H1 (cell line): ENCODE measurements around the gene PAEP. TPM values are rescaled to one million over a fixed set of nuclear protein-coding genes. Genes with fewer than 3 reads are reported as not detected.

Experiments used
- CTCF ChIA-PET: fragments of 300-600 bp; sonication (Branson Sonifier 250); formaldehyde crosslinking; loops from one replicate; lab custom pipeline; 2021; ENCODE audit not compliant: partially characterized antibody; lab: Charles Lee
- POLR2A ChIA-PET: fragments of 300-600 bp; sonication (Branson Sonifier 250); formaldehyde crosslinking; loops from one replicate; lab custom pipeline; 2021; ENCODE audit warnings: inconsistent platforms; ENCODE audit not compliant: partially characterized antibody; lab: Charles Lee
- DNase-seq, 2 experiments: peaks; one replicate each; pipeline versions ENCODE4 v3.0.0 to v3.0.0-alpha.2; 2010 to 2022; ENCODE audit warnings: low spot score in 2 of 2, low read depth in 1 of 2, mixed read lengths in 1 of 2
- FAIRE-seq: peaks from 2 replicates; lab custom pipeline; 2011; peaks lifted over from hg19 to GRCh38; lab: Jason Lieb, UNC
- H2AFZ ChIP-seq: 2 replicates; pipeline ENCODE4 v1.8.1; 2012; ENCODE audit warnings: low read length, inconsistent platforms
- H2AK5ac ChIP-seq: 2 replicates; pipeline ENCODE4 v1.6.1; 2013; ENCODE audit warnings: low read depth, low read length
- H2BK120ac ChIP-seq: replicated peaks from 2 replicates; pipeline ENCODE3; 2013; ENCODE audit warnings: low read depth, low read length, inconsistent platforms
- H2BK12ac ChIP-seq: 2 replicates; pipeline ENCODE4 v1.6.1; 2013; ENCODE audit warnings: low read depth, low read length
- H2BK15ac ChIP-seq: 2 replicates; pipeline ENCODE4 v1.6.1; 2013; ENCODE audit warnings: low read length
- H2BK20ac ChIP-seq: 2 replicates; pipeline ENCODE4 v1.6.1; 2013; ENCODE audit warnings: low read length
- H2BK5ac ChIP-seq: 2 replicates; pipeline ENCODE4 v1.6.1; 2013; ENCODE audit warnings: low read depth, low read length
- H3K14ac ChIP-seq: 2 replicates; pipeline ENCODE4 v1.6.1; 2013; ENCODE audit warnings: inconsistent platforms; ENCODE audit not compliant: insufficient read length
- H3K18ac ChIP-seq: 2 replicates; pipeline ENCODE4 v1.6.1; 2013; ENCODE audit warnings: low read length; ENCODE audit errors: extremely low read depth
- H3K23ac ChIP-seq: 2 replicates; pipeline ENCODE4 v1.6.1; 2013; ENCODE audit warnings: inconsistent platforms; ENCODE audit not compliant: insufficient read length
- H3K23me2 ChIP-seq: 2 replicates; pipeline ENCODE4 v1.6.1; 2013; ENCODE audit warnings: low read depth, low read length
- H3K27ac ChIP-seq: 2 replicates; pipeline ENCODE4 v1.6.1; 2011; ENCODE audit warnings: low read depth, low read length, inconsistent platforms
- H3K27me3 ChIP-seq, 4 experiments: replicated peaks in 1 of 4; 1 replicate in 1 of 4; 2 replicates in 3 of 4; pipeline versions ENCODE4 v1.6.1 to v1.8.1; 2011 to 2013; ENCODE audit warnings: low read length in 3 of 4, mild to moderate bottlenecking in 3 of 4, inconsistent platforms in 2 of 4, mixed read lengths in 2 of 4, moderate library complexity in 1 of 4; ENCODE audit not compliant: control insufficient read depth in 3 of 4, insufficient read depth in 3 of 4; ENCODE audit errors: extremely low read depth in 1 of 4
- H3K36me3 ChIP-seq, 4 experiments: 2 replicates each; pipeline versions ENCODE4 v1.6.1 to v1.8.1; 2011 to 2013; ENCODE audit warnings: mild to moderate bottlenecking in 4 of 4, low read length in 3 of 4, moderate library complexity in 2 of 4, control low read depth in 1 of 4, inconsistent platforms in 1 of 4; ENCODE audit not compliant: insufficient read depth in 4 of 4, control insufficient read depth in 2 of 4
- H3K4ac ChIP-seq: replicated peaks from 2 replicates; pipeline ENCODE3; 2013; ENCODE audit warnings: low read length, low read depth, mixed read lengths, inconsistent platforms; ENCODE audit not compliant: insufficient read length
- H3K4me1 ChIP-seq, 4 experiments: replicated peaks in 1 of 4; 1 replicate in 1 of 4; 2 replicates in 3 of 4; pipeline versions ENCODE4 v1.6.1 to v1.8.1; 2011 to 2013; ENCODE audit warnings: low read length in 3 of 4, inconsistent platforms in 2 of 4, mixed read lengths in 1 of 4; ENCODE audit not compliant: insufficient read depth in 4 of 4, control insufficient read depth in 3 of 4
- H3K4me2 ChIP-seq, 2 experiments: 2 replicates each; pipeline versions ENCODE4 v1.6.1 to v1.8.1; 2011 to 2013; ENCODE audit warnings: low read depth in 2 of 2, low read length in 2 of 2, control low read depth in 1 of 2, inconsistent platforms in 1 of 2, mild to moderate bottlenecking in 1 of 2; ENCODE audit not compliant: insufficient read depth in 1 of 2
- H3K4me3 ChIP-seq, 4 experiments: fragments of 200-600, 300-600 bp in 1 of 4; sonication (generic), shearing (Covaris generic), sonication (Bioruptor Twin) in 1 of 4; 2 replicates each; pipeline versions ENCODE4 v1.5.1 to v1.8.1; 2011 to 2016; ENCODE audit warnings: low read length in 4 of 4, low read depth in 3 of 4, control low read depth in 2 of 4, inconsistent platforms in 2 of 4, mild to moderate bottlenecking in 2 of 4, mixed read lengths in 1 of 4, moderate library complexity in 1 of 4; ENCODE audit not compliant: insufficient read depth in 2 of 4; ENCODE audit errors: extremely low read depth in 1 of 4
- H3K56ac ChIP-seq: replicated peaks from 2 replicates; pipeline ENCODE3; 2013; ENCODE audit warnings: low read depth, mild to moderate bottlenecking, mixed read lengths, low read length, inconsistent platforms; ENCODE audit not compliant: insufficient read length
- H3K79me1 ChIP-seq: 2 replicates; pipeline ENCODE4 v1.6.1; 2013; ENCODE audit warnings: low read depth, low read length, control low read depth
- H3K79me2 ChIP-seq, 2 experiments: 2 replicates each; pipeline versions ENCODE4 v1.6.1 to v1.8.1; 2012 to 2013; ENCODE audit warnings: low read length in 2 of 2, mild to moderate bottlenecking in 2 of 2, inconsistent platforms in 1 of 2; ENCODE audit not compliant: insufficient read depth in 2 of 2, control insufficient read depth in 1 of 2
- H3K9ac ChIP-seq, 4 experiments: replicated peaks in 1 of 4; 1 replicate in 1 of 4; 2 replicates in 3 of 4; pipeline versions ENCODE4 v1.6.1 to v1.8.1; 2011 to 2013; ENCODE audit warnings: low read depth in 3 of 4, low read length in 3 of 4, control low read depth in 2 of 4, mild to moderate bottlenecking in 2 of 4, moderate library complexity in 2 of 4, inconsistent platforms in 1 of 4; ENCODE audit errors: extremely low read depth in 1 of 4
- H3K9me3 ChIP-seq, 2 experiments: 2 replicates each; pipeline versions ENCODE4 v1.6.1 to v1.8.1; 2012 to 2013; ENCODE audit warnings: mild to moderate bottlenecking in 2 of 2, moderate library complexity in 2 of 2, control low read depth in 1 of 2, inconsistent platforms in 1 of 2, low read depth in 1 of 2, low read length in 1 of 2, mixed read lengths in 1 of 2; ENCODE audit not compliant: insufficient read depth in 2 of 2
- H4K20me1 ChIP-seq, 2 experiments: replicated peaks in 1 of 2; 2 replicates each; pipeline versions ENCODE3 to v1.8.1; 2011 to 2013; ENCODE audit warnings: inconsistent platforms in 2 of 2, low read length in 2 of 2, mild to moderate bottlenecking in 1 of 2; ENCODE audit not compliant: insufficient read depth in 2 of 2, control insufficient read depth in 1 of 2
- H4K5ac ChIP-seq: 2 replicates; pipeline ENCODE4 v1.6.1; 2013; ENCODE audit warnings: low read length, low read depth, mixed read lengths, inconsistent platforms; ENCODE audit not compliant: insufficient read length
- H4K8ac ChIP-seq: 2 replicates; pipeline ENCODE4 v1.8.0; 2013; ENCODE audit warnings: mild to moderate bottlenecking, moderate library complexity, low read length, inconsistent platforms; ENCODE audit not compliant: insufficient read depth; ENCODE audit errors: extremely low read depth
- H4K91ac ChIP-seq: replicated peaks from 2 replicates; pipeline ENCODE3; 2013; ENCODE audit warnings: low read length, mixed read lengths, inconsistent platforms; ENCODE audit not compliant: insufficient read length
- CEBPB ChIP-seq: IDR thresholded peaks from 2 replicates; pipeline ENCODE4 v1.6.1; 2012; ENCODE audit warnings: low read depth, low read length
- KDM4A ChIP-seq: IDR thresholded peaks from one replicate; pipeline ENCODE4 v1.7.1; 2012; ENCODE audit warnings: low read depth, mild to moderate bottlenecking, moderate library complexity, low read length, inconsistent platforms; ENCODE audit not compliant: severe bottlenecking
- RNF2 ChIP-seq: fragments of 200-900, 300-1000 bp; sonication (generic); IDR thresholded peaks from 2 replicates; pipeline ENCODE4 v1.7.1; 2016; ENCODE audit warnings: borderline replicate concordance, low read depth, mild to moderate bottlenecking, antibody characterized with exemption, low read length; ENCODE audit not compliant: poor library complexity, severe bottlenecking; ENCODE audit errors: missing control alignments
- SAP30 ChIP-seq: fragments of 300-600 bp; sonication (generic); IDR thresholded peaks from 2 replicates; pipeline ENCODE4 v1.7.1; 2012; ENCODE audit warnings: low read length, moderate library complexity, mild to moderate bottlenecking, inconsistent platforms; ENCODE audit not compliant: insufficient read depth, insufficient replicate concordance
- SIRT6 ChIP-seq: IDR thresholded peaks from one replicate; pipeline ENCODE4 v1.7.1; 2012; ENCODE audit warnings: low read length, inconsistent platforms
- SIX5 ChIP-seq: IDR thresholded peaks from 2 replicates; pipeline ENCODE4 v1.6.1; 2011; ENCODE audit warnings: mild to moderate bottlenecking, low read depth, low read length
- SP4 ChIP-seq: IDR thresholded peaks from 2 replicates; pipeline ENCODE4 v1.6.1; 2012; ENCODE audit warnings: low read length, inconsistent platforms
- TCF12 ChIP-seq: IDR thresholded peaks from 2 replicates; pipeline ENCODE4 v1.6.1; 2011; ENCODE audit warnings: low read depth, mild to moderate bottlenecking, low read length
- YY1 ChIP-seq: IDR thresholded peaks from 2 replicates; pipeline ENCODE4 v1.6.1; 2011; ENCODE audit warnings: low read depth, mild to moderate bottlenecking, low read length
- WGBS, 2 experiments: shearing (Covaris generic) in 1 of 2; methylation state at CpG; one replicate each; pipeline versions ENCODE4 v1.1.6 to v1.1.7; 2013 to 2015; ENCODE audit warnings: low lambda C conversion rate in 2 of 2, mixed read lengths in 2 of 2, inconsistent platforms in 1 of 2, low coverage in 1 of 2, missing lambda C conversion rate in 1 of 2; ENCODE audit not compliant: insufficient replicate concordance in 2 of 2, insufficient coverage in 1 of 2, insufficient read length in 1 of 2; ENCODE audit errors: extremely low coverage in 1 of 2, missing lambda C conversion rate in 1 of 2; 5-methylcytosine and 5-hydroxymethylcytosine counted together
- polyA plus RNA-seq, 7 experiments: library from polyadenylated mRNA; depleted of rRNA in 3 of 7; stranded (reverse) in 5 of 7; unstranded in 2 of 7; fragments of >200 nt in 5 of 7; fragments of 200-250 nt in 2 of 7; gene quantifications; 1 replicate in 5 of 7; 2 replicates in 1 of 7; 4 replicates in 1 of 7; pipeline versions ENCODE4 v1.2.1 to v1.2.3, GENCODE V29; 2011 to 2013; ENCODE audit warnings: missing spikeins in 2 of 7, mixed read lengths in 2 of 7
- total RNA-seq: library from RNA; stranded (reverse); fragmentation: NEBNext Ultra II Directional; extraction: Animal tissue kit (Norgen Biotek cat#: 25700); gene quantifications from 2 replicates; pipeline ENCODE4 v1.2.1, GENCODE V29; 2021

Gene PAEP
- total and polyA plus RNA-seq, 2 of the 8 experiments (the other 6 are each of a cell fraction or from before 2014, with no cell fraction given) = not detected

DNA sequence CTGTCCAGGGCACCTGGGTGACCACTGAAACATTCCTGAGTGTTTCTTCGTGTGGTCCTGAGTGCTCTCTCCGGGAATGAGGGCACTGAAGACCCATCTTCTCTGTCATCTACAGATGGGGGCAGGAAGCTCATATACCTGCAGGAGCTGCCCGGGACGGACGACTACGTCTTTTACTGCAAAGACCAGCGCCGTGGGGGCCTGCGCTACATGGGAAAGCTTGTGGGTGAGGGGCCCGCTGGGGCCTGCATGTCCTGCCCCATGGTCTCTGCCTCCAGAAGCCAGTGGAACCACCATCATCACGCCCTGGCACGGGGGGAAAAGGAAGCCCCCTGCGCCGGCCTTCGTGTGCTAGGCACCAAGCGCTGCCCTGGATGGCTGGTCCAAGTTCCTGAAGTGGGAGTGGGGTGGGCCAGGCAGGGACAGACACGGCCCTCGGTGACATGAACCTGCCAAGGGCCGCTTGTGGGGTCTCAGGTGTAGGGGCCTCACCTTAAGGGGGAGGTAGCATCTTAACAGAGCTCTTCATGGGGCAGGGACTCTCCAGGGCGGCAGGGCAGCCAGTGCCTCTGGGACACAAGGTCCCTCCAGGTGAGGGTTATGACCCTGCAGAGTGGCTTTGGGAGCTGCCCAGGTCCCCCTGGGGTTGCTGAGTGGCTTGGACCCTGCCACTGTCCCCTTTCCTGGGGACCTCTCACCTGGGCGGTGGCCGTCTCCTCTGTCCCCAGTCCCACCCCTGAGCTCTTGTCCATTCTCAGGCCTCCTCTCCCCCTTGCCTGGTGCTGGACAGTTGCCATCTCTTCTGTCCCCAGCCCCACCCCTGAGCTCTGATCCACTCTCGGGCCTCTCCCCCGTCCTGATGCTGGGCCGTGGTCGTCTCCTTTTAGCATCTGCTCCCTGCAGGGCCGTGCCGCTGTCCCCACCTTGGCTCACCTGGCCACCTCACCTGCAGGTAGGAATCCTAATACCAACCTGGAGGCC, 13.5 kb upstream of the PAEP start:
- ChIA-PET POLR2A (interaction anchor here (0.9 kb wide), 1 partner anchor 9 kb away, joined by 3 read pairs; no protein-coding TSS in a partner anchor), CTCF (interaction anchor here (0.7 to 1.0 kb wide), 2 partner anchors 8 to 17 kb away, joined by 3 to 4 read pairs; no protein-coding TSS in a partner anchor)
- Histone ChIP-seq H3K4me1 (no peaks in the 10 kb centered on the region), H3K4ac (no peak overlapping the region), H2BK20ac (no peak overlapping the region), H3K18ac (no peak overlapping the region), H3K9ac (no peak overlapping the region), H2BK12ac (no peak overlapping the region), H3K79me2 (no peaks in the 10 kb centered on the region), H2AK5ac (no peak overlapping the region), H4K5ac (no peak overlapping the region), H3K4me3 (no peak overlapping the region), H2AFZ (no peak overlapping the region), H2BK120ac (no peak overlapping the region), H3K79me1 (no peaks in the 10 kb centered on the region), H3K23ac (no peak overlapping the region), H4K20me1 (no peaks in the 10 kb centered on the region), H4K91ac (no peak overlapping the region), H4K8ac (peak overlapping the region; percentile 14; the same call in 1 of the 2 replicates), H2BK15ac (no peak overlapping the region), H3K9me3 (no peaks in the 10 kb centered on the region), H3K4me2 (no peak overlapping the region), H3K27me3 (no peaks in the 10 kb centered on the region), H2BK5ac (no peak overlapping the region), H3K14ac (no peak overlapping the region), H3K56ac (no peak overlapping the region), H3K36me3 (no peaks in the 10 kb centered on the region), H3K23me2 (no peaks in the 10 kb centered on the region), H3K27ac (no peak overlapping the region)
- no peak for FAIRE-seq
- no peak for TF ChIP-seq CEBPB
- no peak for TF ChIP-seq RNF2
- TF ChIP-seq YY1 = no peak
- TF ChIP-seq SP4 = no peak
- TF ChIP-seq SIX5 = no peak
- no peak for TF ChIP-seq SAP30
- no peak for TF ChIP-seq TCF12
- TF ChIP-seq KDM4A = no peak
- TF ChIP-seq SIRT6 = no peak
- WGBS, 2 experiments = 84% methylated on average over 23 of the region's 28 CpGs; no CpG with 5 or more reads in 1 of the 2 experiments
- DNase-seq = no peak
